SKM-1 treated with dmso at 0.1 percent for 144 hours (cell line): ENCODE measurements around the gene SC5D.

ENCODE experiments used
- DNase-seq: peaks from one replicate; lab custom pipeline; 2025; ENCODE audit not compliant: unreplicated experiment; lab: John Stamatoyannopoulos, UW

SC5D gene

GRCh38 chr11:121352251-121352891 is 59.8 kb downstream of the SC5D start:
- no peak for DNase-seq

- no peak for DNase-seq
Measured at GRCh38 chr11:121354192-121354591, 61.6 kb downstream of the SC5D start.

- DNase-seq, result no peak
Measured at GRCh38 chr11:121356357-121356756, 63.8 kb downstream of the SC5D start.
